Stimulated activated CD4-positive, alpha-beta T cell treated with anti-CD3 and anti-CD28 coated beads, Interleukin-4, amount 100 ng/mL, for 48 hours (primary cell): Measurements from ENCODE around the gene CHIT1.
A peak's percentile ranks its signal among the peaks of the same experiment; 100 is the strongest.

Source experiments
- DNase-seq, 2 donors: peaks; one replicate each; pipeline ENCODE4 v3.0.0-alpha.2; 2020; ENCODE audit warnings: low read depth in 2 of 2

Gene CHIT1

GRCh38 chr1:203175827-203176241 lies 53.6 kb downstream of the CHIT1 start:
- no peak for DNase-seq

GRCh38 chr1:203175237-203175826 lies 54.1 kb downstream of the CHIT1 start, which contains the start of gene MYBPH:
Gene MYBPH (minus strand): TSS chr1:203175826. CDS start chr1:203175755, 71 bp downstream.
- no peak for DNase-seq

- DNase-seq = no peak
Observed at GRCh38 chr1:203174324-203174985, 55.0 kb downstream of the CHIT1 start.

- DNase-seq = no peak
Observed at GRCh38 chr1:203173566-203173965, 55.9 kb downstream of the CHIT1 start.

- DNase-seq = no peak
Observed at GRCh38 chr1:203173011-203173555, 56.4 kb downstream of the CHIT1 start.

DNA sequence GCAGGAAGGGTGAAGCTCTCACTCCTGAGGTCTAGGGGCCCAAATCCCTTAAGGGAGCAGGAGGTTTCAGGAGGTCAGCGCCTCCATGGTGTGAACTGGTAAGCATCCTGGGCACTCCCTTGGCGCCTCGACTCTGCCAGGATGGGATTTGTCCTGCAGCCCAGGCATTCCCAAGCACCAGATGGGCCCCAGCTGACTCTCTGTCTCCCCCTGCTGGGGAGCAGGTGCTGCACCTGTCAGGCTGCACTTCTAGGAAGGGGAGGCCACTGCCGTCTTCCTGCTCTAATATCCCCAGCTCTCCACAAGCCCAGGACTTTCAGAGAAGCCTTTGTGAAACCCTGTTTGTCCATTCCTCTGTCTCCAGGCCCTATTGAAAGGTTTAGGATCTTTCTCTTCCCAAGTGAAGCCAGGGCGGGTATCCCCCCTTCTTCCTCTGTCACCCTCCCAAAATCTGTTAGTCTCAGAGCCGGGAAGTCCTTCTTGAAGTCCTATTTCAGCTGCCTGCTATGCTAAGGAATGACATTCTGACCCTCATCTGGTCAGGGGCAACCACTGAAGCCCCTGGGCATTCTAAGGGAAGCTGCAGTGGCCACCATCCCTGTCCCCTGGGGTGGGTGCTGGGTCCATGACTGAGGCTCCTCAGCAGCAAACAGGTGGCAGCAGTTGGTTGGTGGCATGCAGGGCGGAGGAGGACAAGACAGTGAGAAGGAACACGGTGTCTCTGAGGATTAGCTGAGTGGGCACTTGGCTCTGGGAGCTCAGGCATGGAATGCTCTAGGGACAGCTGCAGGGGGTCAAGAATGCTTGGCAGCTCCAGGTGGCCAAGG lies 57.1 kb downstream of the CHIT1 start:
- DNase-seq = peak; percentile 37 to 50

DNA sequence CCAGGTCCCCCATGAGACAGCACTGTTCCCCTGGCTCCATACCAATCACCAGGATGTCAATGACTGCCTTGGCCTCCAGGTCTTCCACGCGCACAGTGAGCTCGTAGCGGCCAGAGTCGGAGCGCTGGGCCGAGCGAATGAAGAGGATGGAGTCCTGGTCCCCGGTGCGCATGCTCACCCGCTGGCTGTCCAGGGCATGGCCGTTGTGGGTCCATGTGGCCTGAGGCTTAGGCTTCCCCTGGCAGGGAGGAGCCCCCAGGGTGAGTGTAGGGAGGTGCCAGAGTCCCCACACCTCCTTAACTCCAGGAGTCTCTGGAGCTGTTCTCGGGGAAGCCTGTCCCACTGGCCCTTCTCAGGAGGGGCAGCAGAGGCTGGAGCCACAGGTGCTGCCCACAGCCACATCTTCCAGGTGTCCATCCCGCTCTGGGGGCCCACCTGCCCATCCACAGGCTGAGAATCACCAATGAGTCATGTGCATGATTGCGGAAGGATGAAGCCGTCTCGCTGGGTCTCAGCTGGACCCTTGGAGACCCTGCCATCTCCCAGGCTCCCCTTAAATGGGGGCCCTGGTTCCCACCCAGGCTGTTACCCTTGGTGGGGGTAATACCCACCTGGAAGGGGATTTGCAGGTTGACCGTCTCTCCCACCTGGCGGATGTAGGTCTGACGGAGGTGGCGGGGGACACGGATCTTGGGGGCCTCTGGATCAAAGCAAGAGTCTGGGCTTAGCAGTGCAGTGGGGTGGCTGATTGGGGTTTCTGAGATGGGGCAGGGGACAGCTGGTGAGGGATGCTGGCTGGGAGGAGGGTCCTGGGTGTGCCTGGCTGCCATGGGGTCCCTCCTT lies 57.9 kb downstream of the CHIT1 start:
- DNase-seq = no peak

- no peak for DNase-seq
Observed at GRCh38 chr1:203170625-203171330, 58.7 kb downstream of the CHIT1 start.

DNA sequence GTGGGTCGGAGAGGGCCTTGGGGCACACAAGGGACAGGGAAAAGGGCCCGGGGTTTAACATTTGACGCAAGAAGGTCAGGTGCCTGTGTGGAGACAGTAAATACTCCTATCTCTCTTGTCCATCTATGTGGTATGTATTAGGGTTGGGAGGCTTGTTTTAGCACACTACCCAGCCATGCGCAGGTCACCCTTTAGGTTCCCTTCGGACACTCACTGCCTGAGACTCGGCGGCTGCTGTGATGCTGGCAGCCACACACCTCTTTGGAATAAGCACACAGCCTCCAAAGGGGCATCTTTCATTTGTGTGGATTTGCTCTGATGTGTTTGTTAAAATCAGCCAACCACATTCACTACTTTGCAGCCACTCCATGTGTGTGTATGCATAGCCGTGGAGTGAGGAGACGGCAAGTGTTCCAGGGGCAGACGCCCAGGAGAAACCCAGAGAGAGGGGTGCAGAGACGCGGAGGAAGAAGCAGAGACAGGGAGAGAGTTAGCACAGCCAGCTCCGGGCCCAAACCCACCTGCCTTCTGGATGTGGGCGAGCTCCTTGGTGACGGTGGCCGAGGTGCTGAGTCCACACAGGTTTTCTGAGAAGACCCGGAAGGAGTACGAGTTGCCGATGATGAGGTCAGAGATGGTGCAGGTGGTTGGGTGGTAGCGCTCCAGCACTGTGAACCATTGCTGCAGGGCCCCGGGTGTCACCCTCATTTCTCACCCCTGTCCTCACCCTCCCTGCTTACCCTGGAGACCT lies 59.5 kb downstream of the CHIT1 start:
- no peak for DNase-seq

- no peak for DNase-seq
Observed at GRCh38 chr1:203168991-203169390, 60.5 kb downstream of the CHIT1 start.

DNA sequence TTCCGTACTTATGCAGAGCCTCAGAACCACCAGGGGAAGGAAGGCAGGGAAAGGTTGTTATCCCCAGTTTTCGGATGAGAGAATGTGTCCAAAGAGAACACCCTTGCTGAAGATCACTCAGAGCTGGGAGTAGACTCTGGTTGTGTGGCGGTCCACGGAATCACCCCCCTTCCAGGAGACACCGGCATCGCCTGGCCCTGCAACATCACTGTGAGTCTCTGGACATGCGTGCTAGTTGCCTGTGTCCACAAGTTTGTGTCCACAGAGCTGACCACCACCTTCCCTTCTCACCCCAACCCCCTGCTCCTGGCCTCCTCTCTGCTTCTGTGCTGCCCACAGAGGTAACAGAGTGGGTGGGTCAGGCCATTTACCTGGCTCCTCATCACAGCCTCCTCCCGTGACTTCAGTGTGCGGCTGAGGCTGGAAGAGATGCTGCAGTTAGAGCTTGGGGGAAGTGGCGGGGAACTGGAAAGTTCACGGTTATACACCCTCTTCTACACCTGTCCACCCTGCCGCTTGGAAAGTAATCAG lies 61.2 kb downstream of the CHIT1 start:
- no peak for DNase-seq

- no peak for DNase-seq
Observed at GRCh38 chr1:203167913-203168200, 61.6 kb downstream of the CHIT1 start.

DNA sequence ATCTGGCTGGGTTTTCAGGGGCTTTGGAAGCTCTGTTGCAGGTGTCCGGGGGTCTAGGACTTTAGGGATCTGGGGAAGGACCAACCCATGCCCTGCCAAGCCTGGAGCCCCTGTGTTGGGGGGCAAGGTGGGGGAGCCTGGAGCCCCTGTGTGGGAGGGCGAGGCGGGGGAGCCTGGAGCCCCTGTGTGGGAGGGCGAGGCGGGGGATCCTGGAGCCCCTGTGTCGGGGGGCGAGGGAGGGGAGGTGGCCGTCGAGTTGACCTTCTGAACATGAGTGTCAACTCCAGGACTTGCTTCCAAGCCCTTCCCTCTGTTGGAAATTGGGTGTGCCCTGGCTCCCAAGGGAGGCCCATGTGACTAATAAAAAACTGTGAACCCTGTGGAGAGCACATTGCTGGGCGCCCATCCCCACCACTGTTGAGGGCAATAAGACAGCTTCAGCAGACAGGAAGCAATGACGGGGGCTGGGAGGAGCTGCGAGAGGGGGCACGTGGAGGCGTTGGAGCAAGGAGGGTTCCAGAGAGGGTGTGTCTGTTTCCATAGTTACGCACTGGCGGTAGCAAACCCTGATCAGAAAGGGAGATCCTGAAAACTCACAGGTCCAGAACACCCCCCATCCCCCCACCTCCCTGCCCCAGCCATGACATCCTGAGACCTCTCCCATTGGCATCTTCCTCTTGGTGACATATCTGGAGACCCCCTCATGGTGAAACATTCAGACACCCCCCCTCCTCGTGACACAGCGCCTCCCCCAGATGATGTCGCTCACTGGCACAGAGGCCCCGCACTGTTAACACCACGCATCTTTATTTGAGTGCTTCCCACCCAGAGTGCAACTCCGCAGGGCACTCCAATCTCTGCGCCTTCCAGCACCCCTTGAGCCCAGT lies 62.2 kb downstream of the CHIT1 start:
- no peak for DNase-seq

DNA sequence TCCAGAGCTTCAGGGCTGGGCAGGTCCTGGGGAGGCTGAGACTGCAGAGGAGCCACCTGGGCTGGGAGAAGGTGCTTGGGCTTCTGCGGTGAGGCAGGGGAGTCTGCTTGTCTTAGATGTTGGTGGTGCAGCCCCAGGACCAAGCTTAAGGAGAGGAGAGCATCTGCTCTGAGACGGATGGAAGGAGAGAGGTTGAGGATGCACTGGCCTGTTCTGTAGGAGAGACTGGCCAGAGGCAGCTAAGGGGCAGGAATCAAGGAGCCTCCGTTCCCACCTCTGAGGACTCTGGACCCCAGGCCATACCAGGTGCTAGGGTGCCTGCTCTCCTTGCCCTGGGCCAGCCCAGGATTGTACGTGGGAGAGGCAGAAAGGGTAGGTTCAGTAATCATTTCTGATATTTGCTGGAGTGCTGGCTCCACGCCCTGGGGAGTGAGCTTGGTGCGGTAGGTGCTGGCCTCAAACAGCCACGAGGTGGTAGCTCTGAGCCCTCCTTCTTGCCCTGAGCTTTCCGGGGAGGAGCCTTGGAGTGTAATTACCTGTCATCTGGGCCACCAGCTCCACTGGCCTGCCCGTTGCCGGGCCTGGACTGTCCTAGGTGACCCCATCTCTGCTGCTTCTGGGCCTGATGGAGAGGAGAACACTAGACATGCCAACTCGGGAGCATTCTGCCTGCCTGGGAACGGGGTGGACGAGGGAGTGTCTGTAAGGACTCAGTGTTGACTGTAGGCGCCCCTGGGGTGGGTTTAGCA lies 63.1 kb downstream of the CHIT1 start:
- no peak for DNase-seq
